ENCODE results near the gene FMOD.

GRCh38 chr1:203302894-203303293 is 48.0 kb downstream of the FMOD start:
- TF ChIP-seq POLR2A (IDR thresholded peaks at IDR 0.05; ENCODE audit: low read depth, low read length) (no peak), MAX (IDR thresholded peaks at IDR 0.05; ENCODE audit: insufficient read depth, insufficient read length) (no peak), CTCF (IDR thresholded peaks at IDR 0.05; ENCODE audit: extremely low read depth in 1 of 2, insufficient read depth in 1 of 2, low read depth in 1 of 2, low read length in 2 of 2) (no peak), EZH2 (IDR thresholded peaks at IDR 0.05; ENCODE audit: borderline replicate concordance, low read depth, low read length, severe bottlenecking) (no peak)
